ENCODE data around the gene CAMTA1. TPM values are rescaled to one million over a fixed set of nuclear protein-coding genes. Genes with fewer than 3 reads are reported as not detected.

Gene CAMTA1
- polyA plus RNA-seq, 1 donor from 2014 or later = 162 TPM

- Histone ChIP-seq H3K4me2 (ENCODE audit: low read length) (no peak overlapping the region), H4K20me1 (ENCODE audit: insufficient read depth) (no peaks in the 10 kb centered on the region), H3K27me3 (ENCODE audit: insufficient read depth, low read depth, low read length) (no peaks in the 10 kb centered on the region), H3K27ac (ENCODE audit: low read length) (no peak overlapping the region), H3K36me3 (ENCODE audit: insufficient read depth, low read length) (no peaks in the 10 kb centered on the region), H3F3A (ENCODE audit: insufficient read depth, low read length, poor library complexity, severe bottlenecking) (no peaks in the 10 kb centered on the region), H3K9ac (ENCODE audit: low read length) (no peak overlapping the region), H3K4me3 (ENCODE audit: low read length) (no peak overlapping the region), H2AFZ (ENCODE audit: low read depth, low read length) (no peak overlapping the region), H3K9me3 (ENCODE audit: low read length) (no peaks in the 10 kb centered on the region), H3K9me2 (ENCODE audit: insufficient read depth, low read length) (no peaks in the 10 kb centered on the region), H3K79me2 (replicated peaks; ENCODE audit: insufficient read depth, low read length) (peaks cover 47% of the 10 kb centered on the region)
- TF ChIP-seq SMC3 (conservative IDR thresholded peaks at IDR 0.05; ENCODE audit: poor library complexity) (no peak), EP300 (conservative IDR thresholded peaks at IDR 0.05; ENCODE audit: poor library complexity, severe bottlenecking) (no peak), POLR2AphosphoS5 (IDR thresholded peaks at IDR 0.05) (no peak), REST (IDR thresholded peaks at IDR 0.05; ENCODE audit: borderline replicate concordance) (no peak), RAD21 (conservative IDR thresholded peaks at IDR 0.05) (no peak), CTCF (IDR thresholded peaks at IDR 0.05; ENCODE audit: poor library complexity, severe bottlenecking) (no peak), EZH2 (IDR thresholded peaks at IDR 0.05; ENCODE audit: borderline replicate concordance, insufficient read depth, low read length, poor library complexity, severe bottlenecking) (no peak), TAF1 (IDR thresholded peaks at IDR 0.05; ENCODE audit: low read depth) (no peak), MXI1 (conservative IDR thresholded peaks at IDR 0.05; ENCODE audit: poor library complexity, severe bottlenecking) (no peak)
Measured at GRCh38 chr1:6805004-6805416, 19.8 kb downstream of the CAMTA1 start.

DNA sequence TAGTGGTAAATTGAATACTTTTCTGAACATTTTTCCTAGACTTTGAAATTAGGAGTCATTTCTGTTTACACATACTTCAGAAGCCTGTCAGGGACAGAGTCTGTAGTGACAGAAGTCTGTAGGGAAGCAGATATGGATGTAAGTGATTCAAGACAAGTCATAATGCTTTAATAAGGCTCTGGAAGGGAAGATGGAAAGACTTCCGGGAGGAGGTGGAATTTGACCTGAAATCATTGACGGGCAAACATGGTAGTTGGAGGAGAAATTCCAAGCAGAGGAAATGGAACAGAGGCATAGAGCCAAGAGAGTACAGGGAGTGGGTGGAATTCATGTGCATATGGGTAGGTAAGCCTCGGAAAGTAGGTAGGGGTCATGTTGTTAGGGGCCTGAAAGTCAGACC lies 22.5 kb downstream of the CAMTA1 start:
- no peak overlapping the region for H3K4me3 ChIP-seq (ENCODE audit: low read length)
- no peaks in the 10 kb centered on the region for H3K27me3 ChIP-seq (ENCODE audit: insufficient read depth, low read depth, low read length)
- no peaks in the 10 kb centered on the region for H3K36me3 ChIP-seq (ENCODE audit: insufficient read depth, low read length)
- no peak overlapping the region for H3K4me2 ChIP-seq (ENCODE audit: low read length)
- no peak overlapping the region for H3K9ac ChIP-seq (ENCODE audit: low read length)
- peaks cover 33% of the 10 kb centered on the region for H3K79me2 ChIP-seq (replicated peaks; ENCODE audit: insufficient read depth, low read length)
- TF ChIP-seq EZH2 (IDR thresholded peaks at IDR 0.05; ENCODE audit: borderline replicate concordance, insufficient read depth, low read length, poor library complexity, severe bottlenecking) (no peak), REST (IDR thresholded peaks at IDR 0.05; ENCODE audit: borderline replicate concordance) (peak; percentile 47), MXI1 (conservative IDR thresholded peaks at IDR 0.05; ENCODE audit: poor library complexity, severe bottlenecking) (no peak), CTCF (IDR thresholded peaks at IDR 0.05; ENCODE audit: poor library complexity, severe bottlenecking) (no peak), TAF1 (IDR thresholded peaks at IDR 0.05; ENCODE audit: low read depth) (no peak), EP300 (conservative IDR thresholded peaks at IDR 0.05; ENCODE audit: poor library complexity, severe bottlenecking) (no peak), RAD21 (conservative IDR thresholded peaks at IDR 0.05) (no peak)
- H3F3A ChIP-seq (ENCODE audit: insufficient read depth, low read length, poor library complexity, severe bottlenecking) = no peaks in the 10 kb centered on the region
- no peaks in the 10 kb centered on the region for H3K9me3 ChIP-seq (ENCODE audit: low read length)
- H3K27ac ChIP-seq (ENCODE audit: low read length) = no peak overlapping the region
- H4K20me1 ChIP-seq (ENCODE audit: insufficient read depth) = no peaks in the 10 kb centered on the region
- H3K9me2 ChIP-seq (ENCODE audit: insufficient read depth, low read length) = no peaks in the 10 kb centered on the region
- H2AFZ ChIP-seq (ENCODE audit: low read depth, low read length) = no peak overlapping the region

Measured in neural cell (in vitro differentiated cells).